Measurements from ENCODE around the gene USP22. TPM values are rescaled to one million over a fixed set of nuclear protein-coding genes. Genes with fewer than 3 reads are reported as not detected.
"Not testable (repeated sequence)": the region's sequence is repeated elsewhere in the genome, so short reads cannot be mapped to it uniquely, and the experiment has no call there.

Gene USP22
- total RNA-seq, 4 donors from 2014 or later: 61.7 to 91.2 (median 78.0) TPM

- H3K36me3 ChIP-seq: no peaks in the 10 kb centered on the region
Measured at GRCh38 chr17:21085707-21086106, 42.9 kb upstream of the USP22 start.

GRCh38 chr17:21085280-21085679, 42.5 kb upstream of the USP22 start:
- H3K9me3 ChIP-seq; H3K27ac ChIP-seq; H3K27me3 ChIP-seq; H3K36me3 ChIP-seq; intact Hi-C loops (cut with DNase I); DNase-seq; H3K4me3 ChIP-seq; H3K4me1 ChIP-seq: not testable (repeated sequence)
- WGBS, 2 donors: 89 to 100% methylated on average over 1 of the region's 1 CpG

More at GRCh38 chr17:21085707-21086106, 42.9 kb upstream of the USP22 start:
- intact Hi-C loops (cut with DNase I): no loop called here
- Histone ChIP-seq H3K9me3 (no peaks in the 10 kb centered on the region), H3K27ac (no peak overlapping the region), H3K4me1 (no peaks in the 10 kb centered on the region), H3K4me3 (no peak overlapping the region), H3K27me3 (peaks cover 0 to 3% (median 0%) of the 10 kb centered on the region in 4 donors)
- no peak for TF ChIP-seq POLR2A (IDR thresholded peaks at IDR 0.05)
- TF ChIP-seq CTCF (IDR thresholded peaks at IDR 0.05): no peak
- WGBS, 2 donors: 93 to 94% methylated on average over 9 to 10 of the region's 32 CpGs
- DNase-seq: no peak

GRCh38 chr17:21082001-21082436, 39.2 kb upstream of the USP22 start:
- DNase-seq: no peak
- no peaks in the 10 kb centered on the region for H3K4me1 ChIP-seq
- peaks cover 0 to 3% (median 0%) of the 10 kb centered on the region in 4 donors for H3K27me3 ChIP-seq
- no peaks in the 10 kb centered on the region for H3K36me3 ChIP-seq
- intact Hi-C loops (cut with DNase I): no loop called here
- no peak overlapping the region for H3K27ac ChIP-seq
- no peaks in the 10 kb centered on the region for H3K9me3 ChIP-seq
- no peak for TF ChIP-seq CTCF (IDR thresholded peaks at IDR 0.05)
- TF ChIP-seq POLR2A (IDR thresholded peaks at IDR 0.05): no peak
- WGBS, 2 donors: 68 to 83% methylated on average over 5 of the region's 5 CpGs
- no peak overlapping the region for H3K4me3 ChIP-seq

- H3K27ac ChIP-seq: no peak overlapping the region
- TF ChIP-seq POLR2A (IDR thresholded peaks at IDR 0.05): no peak
- TF ChIP-seq CTCF (IDR thresholded peaks at IDR 0.05): no peak
- H3K4me1 ChIP-seq: peaks cover 0 to 12% (median 0%) of the 10 kb centered on the region in 3 donors
- no peaks in the 10 kb centered on the region for H3K36me3 ChIP-seq
- no peaks in the 10 kb centered on the region for H3K9me3 ChIP-seq
- intact Hi-C loops (cut with DNase I): no loop called here
- no peak overlapping the region for H3K4me3 ChIP-seq
- no peaks in the 10 kb centered on the region for H3K27me3 ChIP-seq
- WGBS, 2 donors: 51 to 76% methylated on average over 6 to 7 of the region's 7 CpGs
- DNase-seq: no peak
Measured at GRCh38 chr17:21079196-21079595, 36.4 kb upstream of the USP22 start.

GRCh38 chr17:21078016-21078780, 35.4 kb upstream of the USP22 start:
- Histone ChIP-seq H3K27me3 (no peaks in the 10 kb centered on the region), H3K4me1 (peaks cover 0 to 12% (median 0%) of the 10 kb centered on the region in 3 donors), H3K9me3 (no peaks in the 10 kb centered on the region), H3K4me3 (no peak overlapping the region), H3K36me3 (no peaks in the 10 kb centered on the region), H3K27ac (no peak overlapping the region)
- intact Hi-C loops (cut with DNase I): no loop called here
- no peak for TF ChIP-seq CTCF (IDR thresholded peaks at IDR 0.05)
- TF ChIP-seq POLR2A (IDR thresholded peaks at IDR 0.05): no peak
- DNase-seq: no peak
- WGBS, 2 donors: 61 to 62% methylated on average over 11 of the region's 11 CpGs

Data from esophagus squamous epithelium (tissue), 5 donors.